Stomach (tissue), 4 donors: ENCODE data around the gene AFF4.

Experiments
- POLR2A ChIP-seq, 4 donors: fragments of 450-650 bp; IDR thresholded peaks; one replicate each; pipeline ENCODE4 v1.6.1; 2016; ENCODE audit warnings: antibody characterized with exemption in 4 of 4, control low read depth in 2 of 4, mild to moderate bottlenecking in 1 of 4, moderate library complexity in 1 of 4
- TF ChIP-seq, protein P1 (sequence below), 7 experiments: fragments of 450-650 bp in 4 of 7; fragments of 200-600 bp in 3 of 7; sonication (generic) in 3 of 7; IDR thresholded peaks; one replicate each; pipeline ENCODE4 v1.5.1; 2016 to 2019; ENCODE audit warnings: antibody characterized with exemption in 7 of 7, control low read depth in 2 of 7, mild to moderate bottlenecking in 1 of 7

DNA sequence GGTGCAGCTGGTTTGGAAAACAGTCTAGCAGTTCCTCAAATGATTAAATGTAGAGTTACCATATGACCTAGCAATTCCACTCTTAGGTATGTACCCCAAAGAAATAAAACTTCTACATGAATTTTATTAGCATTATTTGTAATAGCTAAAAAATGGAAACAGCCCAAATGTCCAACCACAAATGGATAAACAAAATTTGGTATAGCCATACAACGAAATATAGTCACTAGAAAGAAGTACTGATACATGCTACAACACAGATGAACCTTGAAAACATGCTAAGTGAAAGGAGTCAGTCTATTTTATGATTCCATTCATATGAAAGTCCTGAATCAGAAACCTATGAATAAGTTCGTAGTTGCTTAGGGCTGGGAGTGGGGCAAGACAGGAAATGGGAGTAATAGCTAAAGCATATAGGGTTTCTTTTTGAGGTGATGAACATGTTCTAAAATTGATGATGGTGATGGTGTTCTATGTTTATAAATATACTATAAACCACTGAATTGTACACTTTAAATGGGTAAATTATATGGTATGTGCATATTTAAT is 103.5 kb downstream of the AFF4 start:
- TF ChIP-seq, protein P1, sequence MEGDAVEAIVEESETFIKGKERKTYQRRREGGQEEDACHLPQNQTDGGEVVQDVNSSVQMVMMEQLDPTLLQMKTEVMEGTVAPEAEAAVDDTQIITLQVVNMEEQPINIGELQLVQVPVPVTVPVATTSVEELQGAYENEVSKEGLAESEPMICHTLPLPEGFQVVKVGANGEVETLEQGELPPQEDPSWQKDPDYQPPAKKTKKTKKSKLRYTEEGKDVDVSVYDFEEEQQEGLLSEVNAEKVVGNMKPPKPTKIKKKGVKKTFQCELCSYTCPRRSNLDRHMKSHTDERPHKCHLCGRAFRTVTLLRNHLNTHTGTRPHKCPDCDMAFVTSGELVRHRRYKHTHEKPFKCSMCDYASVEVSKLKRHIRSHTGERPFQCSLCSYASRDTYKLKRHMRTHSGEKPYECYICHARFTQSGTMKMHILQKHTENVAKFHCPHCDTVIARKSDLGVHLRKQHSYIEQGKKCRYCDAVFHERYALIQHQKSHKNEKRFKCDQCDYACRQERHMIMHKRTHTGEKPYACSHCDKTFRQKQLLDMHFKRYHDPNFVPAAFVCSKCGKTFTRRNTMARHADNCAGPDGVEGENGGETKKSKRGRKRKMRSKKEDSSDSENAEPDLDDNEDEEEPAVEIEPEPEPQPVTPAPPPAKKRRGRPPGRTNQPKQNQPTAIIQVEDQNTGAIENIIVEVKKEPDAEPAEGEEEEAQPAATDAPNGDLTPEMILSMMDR (IDR thresholded peaks at IDR 0.05) = no peak
- TF ChIP-seq POLR2A (IDR thresholded peaks at IDR 0.05) = no peak
